Lower lobe of right lung (tissue), 2 donors: Measurements from ENCODE around the gene LUC7L3. TPM values are rescaled to one million over a fixed set of nuclear protein-coding genes. Genes with fewer than 3 reads are reported as not detected.

Experiments used
- ATAC-seq, 2 donors: fragments of 200-7000 bp; cut with Tn5 transposase; one replicate each; pipeline ENCODE4 v1.9.1; 2020 to 2022; ENCODE audit warnings: mild to moderate bottlenecking in 2 of 2, moderate library complexity in 2 of 2
- DNase-seq: peaks from one replicate; pipeline ENCODE4 v3.0.0-alpha.2; 2020
- H3K27ac ChIP-seq: fragments of 200-600 bp; one replicate; pipeline ENCODE4 v1.8.0; 2022
- H3K27me3 ChIP-seq: fragments of 200-600 bp; one replicate; pipeline ENCODE4 v1.8.0; 2022; ENCODE audit warnings: low read depth
- H3K36me3 ChIP-seq: fragments of 200-600 bp; one replicate; pipeline ENCODE4 v1.8.0; 2022; ENCODE audit warnings: mild to moderate bottlenecking
- H3K4me1 ChIP-seq: fragments of 200-600 bp; one replicate; pipeline ENCODE4 v1.8.0; 2022
- H3K4me3 ChIP-seq: fragments of 200-600 bp; one replicate; pipeline ENCODE4 v1.8.0; 2022; ENCODE audit warnings: mild to moderate bottlenecking
- H3K9me3 ChIP-seq: fragments of 200-600 bp; one replicate; pipeline ENCODE4 v1.8.0; 2022
- intact Hi-C: fragments of 100-400 bp; cut with DNase I; formaldehyde crosslinking; loops from one replicate; pipeline ENCODE4 v1.11.0; 2022
- total RNA-seq: library from RNA; stranded (reverse); fragmentation: NEBNext Ultra II Directional; extraction: Animal tissue kit (Norgen Biotek cat#: 25700); gene quantifications from one replicate; pipeline ENCODE4 v1.2.1, GENCODE V29; 2021
- TF ChIP-seq, protein P1 (sequence below): fragments of 200-600 bp; IDR thresholded peaks from one replicate; pipeline ENCODE4 v1.8.0; 2022; ENCODE audit warnings: antibody characterized with exemption, mild to moderate bottlenecking
- donor health status: DM: no; HTN: yes; CAD: no; lungs with severe emphysema.

Gene LUC7L3
- total RNA-seq, 1 donor from 2014 or later: 106 TPM

DNA sequence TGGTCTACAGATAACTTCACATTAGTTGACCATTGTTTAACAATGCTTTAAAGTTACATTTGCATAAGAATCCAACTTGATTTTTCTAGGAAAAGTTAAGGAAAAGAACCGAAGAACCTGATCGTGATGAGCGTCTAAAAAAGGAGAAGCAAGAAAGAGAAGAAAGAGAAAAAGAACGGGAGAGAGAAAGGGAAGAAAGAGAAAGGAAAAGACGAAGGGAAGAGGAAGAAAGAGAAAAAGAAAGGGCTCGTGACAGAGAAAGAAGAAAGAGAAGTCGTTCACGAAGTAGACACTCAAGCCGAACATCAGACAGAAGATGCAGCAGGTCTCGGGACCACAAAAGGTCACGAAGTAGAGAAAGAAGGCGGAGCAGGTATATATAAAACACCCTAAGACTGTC, 26.2 kb downstream of the LUC7L3 start:
- no peak for DNase-seq
- Histone ChIP-seq H3K36me3 (peaks cover 100% of the 10 kb centered on the region), H3K27ac (no peak overlapping the region), H3K9me3 (no peaks in the 10 kb centered on the region), H3K27me3 (no peaks in the 10 kb centered on the region), H3K4me1 (no peaks in the 10 kb centered on the region), H3K4me3 (no peak overlapping the region)
- no peak for ATAC-seq
- TF ChIP-seq, protein P1, sequence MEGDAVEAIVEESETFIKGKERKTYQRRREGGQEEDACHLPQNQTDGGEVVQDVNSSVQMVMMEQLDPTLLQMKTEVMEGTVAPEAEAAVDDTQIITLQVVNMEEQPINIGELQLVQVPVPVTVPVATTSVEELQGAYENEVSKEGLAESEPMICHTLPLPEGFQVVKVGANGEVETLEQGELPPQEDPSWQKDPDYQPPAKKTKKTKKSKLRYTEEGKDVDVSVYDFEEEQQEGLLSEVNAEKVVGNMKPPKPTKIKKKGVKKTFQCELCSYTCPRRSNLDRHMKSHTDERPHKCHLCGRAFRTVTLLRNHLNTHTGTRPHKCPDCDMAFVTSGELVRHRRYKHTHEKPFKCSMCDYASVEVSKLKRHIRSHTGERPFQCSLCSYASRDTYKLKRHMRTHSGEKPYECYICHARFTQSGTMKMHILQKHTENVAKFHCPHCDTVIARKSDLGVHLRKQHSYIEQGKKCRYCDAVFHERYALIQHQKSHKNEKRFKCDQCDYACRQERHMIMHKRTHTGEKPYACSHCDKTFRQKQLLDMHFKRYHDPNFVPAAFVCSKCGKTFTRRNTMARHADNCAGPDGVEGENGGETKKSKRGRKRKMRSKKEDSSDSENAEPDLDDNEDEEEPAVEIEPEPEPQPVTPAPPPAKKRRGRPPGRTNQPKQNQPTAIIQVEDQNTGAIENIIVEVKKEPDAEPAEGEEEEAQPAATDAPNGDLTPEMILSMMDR: no peak
- intact Hi-C loops: no loop called here

DNA sequence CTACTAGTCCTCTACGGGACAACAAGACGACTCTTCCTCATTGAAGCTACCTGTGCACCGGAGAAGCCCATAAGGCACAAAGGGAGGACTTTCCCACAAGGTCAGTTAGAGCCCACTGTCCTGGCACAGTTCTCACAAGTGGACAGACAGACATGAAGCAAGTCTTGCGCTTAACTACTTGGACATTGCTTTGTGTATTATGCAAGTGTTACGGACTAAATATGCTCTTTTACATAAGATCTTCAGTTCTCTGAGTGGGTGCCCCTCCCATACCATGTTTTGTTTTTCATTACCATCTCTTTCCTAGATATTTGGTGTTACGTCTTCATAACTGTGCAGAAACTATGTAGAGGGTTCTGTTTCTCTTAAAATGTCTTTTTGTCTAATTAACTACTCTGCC, 29.8 kb downstream of the LUC7L3 start:
- H3K36me3 ChIP-seq: peaks cover 100% of the 10 kb centered on the region
- ATAC-seq: no peak

GRCh38 chr17:50754521-50754920, 35.1 kb downstream of the LUC7L3 start:
- intact Hi-C loops: no loop called here
- Histone ChIP-seq H3K36me3 (peaks cover 68% of the 10 kb centered on the region), H3K27me3 (no peaks in the 10 kb centered on the region), H3K9me3 (no peaks in the 10 kb centered on the region), H3K4me1 (no peaks in the 10 kb centered on the region), H3K27ac (no peak overlapping the region), H3K4me3 (no peak overlapping the region)
- ATAC-seq (no peak), DNase-seq (no peak)
- TF ChIP-seq, protein P1: no peak

More for the DNA sequence above, 29.8 kb downstream of the LUC7L3 start:
- Histone ChIP-seq H3K9me3 (no peaks in the 10 kb centered on the region), H3K27me3 (no peaks in the 10 kb centered on the region), H3K4me3 (no peak overlapping the region), H3K4me1 (no peaks in the 10 kb centered on the region), H3K27ac (no peak overlapping the region)
- intact Hi-C loops: no loop called here
- TF ChIP-seq, protein P1: no peak
- DNase-seq: no peak

DNA sequence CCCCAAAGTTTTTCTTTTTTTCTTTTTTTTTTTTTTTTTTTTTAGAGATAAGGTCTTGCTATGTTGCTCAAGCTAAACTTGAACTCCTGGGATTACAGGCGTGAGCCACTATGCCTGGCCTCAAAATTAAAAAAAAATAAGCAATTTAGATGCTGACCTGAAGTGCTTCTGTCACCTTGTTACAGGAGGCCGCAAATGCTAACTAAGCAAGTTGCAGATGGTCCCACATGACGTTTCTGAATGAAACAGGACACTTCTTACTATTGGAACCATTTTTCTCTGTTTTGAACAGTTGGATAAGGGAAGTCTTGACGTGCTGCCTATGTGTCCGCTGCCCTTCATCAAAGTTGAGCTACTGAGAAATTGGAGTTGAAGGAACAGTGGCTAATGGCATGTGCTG, 39.1 kb downstream of the LUC7L3 start:
- intact Hi-C loops: no loop called here
- H3K4me3 ChIP-seq: no peak overlapping the region
- no peak overlapping the region for H3K27ac ChIP-seq
- TF ChIP-seq, protein P1: no peak
- H3K9me3 ChIP-seq: no peaks in the 10 kb centered on the region
- H3K4me1 ChIP-seq: peaks cover 4% of the 10 kb centered on the region
- peaks cover 28% of the 10 kb centered on the region for H3K36me3 ChIP-seq
- no peak for ATAC-seq
- DNase-seq: no peak
- H3K27me3 ChIP-seq: no peaks in the 10 kb centered on the region

- H3K4me1 ChIP-seq: peaks cover 6% of the 10 kb centered on the region
- TF ChIP-seq, protein P1: no peak
- ATAC-seq: peak in 1 of 2 donors; percentile 10
- intact Hi-C loops: no loop called here
- H3K36me3 ChIP-seq: peaks cover 22% of the 10 kb centered on the region
- no peak overlapping the region for H3K27ac ChIP-seq
- H3K27me3 ChIP-seq: no peaks in the 10 kb centered on the region
- DNase-seq: no peak
- no peak overlapping the region for H3K4me3 ChIP-seq
- no peaks in the 10 kb centered on the region for H3K9me3 ChIP-seq
Measured at GRCh38 chr17:50758989-50759544, 39.7 kb downstream of the LUC7L3 start.

DNA sequence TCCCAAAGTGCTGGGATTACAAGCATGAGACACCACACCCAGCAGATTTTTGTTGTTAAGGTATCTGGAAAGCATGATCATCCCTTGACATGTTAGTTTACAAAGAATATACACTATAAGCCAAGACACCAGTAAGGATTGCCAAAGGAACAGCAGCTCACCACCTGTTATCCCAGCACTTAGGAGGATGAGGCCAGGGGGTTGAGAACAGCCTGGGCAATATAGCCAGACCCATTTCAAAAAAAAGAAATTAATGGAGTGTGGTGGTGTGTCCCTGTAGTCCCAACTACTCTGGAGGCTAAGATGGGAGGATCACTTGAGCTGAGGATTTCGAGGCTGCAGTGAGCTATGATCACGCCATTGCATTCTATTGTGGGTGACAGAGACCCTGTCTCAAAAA, 42.8 kb downstream of the LUC7L3 start:
- H3K4me3 ChIP-seq: no peak overlapping the region
- intact Hi-C loops: no loop called here
- ATAC-seq: no peak
- H3K4me1 ChIP-seq: peaks cover 22% of the 10 kb centered on the region
- no peaks in the 10 kb centered on the region for H3K9me3 ChIP-seq
- DNase-seq: no peak
- no peaks in the 10 kb centered on the region for H3K27me3 ChIP-seq
- TF ChIP-seq, protein P1: no peak
- no peaks in the 10 kb centered on the region for H3K36me3 ChIP-seq
- H3K27ac ChIP-seq: no peak overlapping the region
